Hindlimb muscle (tissue), 1 donor: ENCODE data around the gene GRK1. TPM values are rescaled to one million over a fixed set of nuclear protein-coding genes. Genes with fewer than 3 reads are reported as not detected.

Experiments
- DNase-seq: peaks from one replicate; pipeline ENCODE4 v3.0.0-alpha.2; 2013
- polyA plus RNA-seq: library from polyadenylated mRNA; unstranded; fragments of 120-200 nt; gene quantifications from one replicate; pipeline ENCODE4 v1.2.1, GENCODE V29; 2013; ENCODE audit not compliant: insufficient read length

GRK1 gene
- polyA plus RNA-seq, 1 donor, result 0.34 TPM

- no peak for DNase-seq
These were observed 16.3 kb upstream of the GRK1 start for GRCh38 chr13:113650731-113651148.

GRCh38 chr13:113651511-113652403, 15.3 kb upstream of the GRK1 start:
- no peak for DNase-seq

- no peak for DNase-seq
These were observed 14.4 kb upstream of the GRK1 start for GRCh38 chr13:113652404-113653263.

GRCh38 chr13:113653264-113654174, 13.5 kb upstream of the GRK1 start:
- DNase-seq, result no peak

- no peak for DNase-seq
These were observed 12.9 kb upstream of the GRK1 start for GRCh38 chr13:113654175-113654560.

- no peak for DNase-seq
These were observed 12.3 kb upstream of the GRK1 start for GRCh38 chr13:113654591-113655345.

- DNase-seq, result no peak
These were observed 11.5 kb upstream of the GRK1 start for GRCh38 chr13:113655346-113656002.

- DNase-seq, result no peak
These were observed 10.9 kb upstream of the GRK1 start for GRCh38 chr13:113656003-113656588.

GRCh38 chr13:113656831-113657671, 10.0 kb upstream of the GRK1 start:
- DNase-seq, result no peak

GRCh38 chr13:113657851-113658741, 8.9 kb upstream of the GRK1 start, which contains the start of gene ATP4B:
TSS of gene ATP4B (minus strand) at chr13:113658198. CDS start at chr13:113658144, 54 bp downstream.
- no peak for DNase-seq

GRCh38 chr13:113658836-113659235, 8.2 kb upstream of the GRK1 start:
- DNase-seq, result no peak

- no peak for DNase-seq
These were observed 7.7 kb upstream of the GRK1 start for GRCh38 chr13:113659337-113659736.

GRCh38 chr13:113660066-113660465, 7.0 kb upstream of the GRK1 start:
- no peak for DNase-seq

- DNase-seq, result no peak
These were observed 5.5 kb upstream of the GRK1 start for GRCh38 chr13:113661509-113661908.

- no peak for DNase-seq
These were observed 3.1 kb upstream of the GRK1 start for GRCh38 chr13:113663934-113664333.

- no peak for DNase-seq
These were observed 2.0 kb upstream of the GRK1 start for GRCh38 chr13:113664751-113665596.

GRCh38 chr13:113665597-113666328, 1.3 kb upstream of the GRK1 start:
- DNase-seq, result no peak
